DOHH2 (cell line): ENCODE results near the gene INHA.

Experiments used
- H3F3A ChIP-seq: fragments of 200-600 bp; sonication (generic), shearing (Covaris generic); 2 replicates; pipeline ENCODE4 v1.6.0; 2016; ENCODE audit warnings: antibody characterized with exemption, mild to moderate bottlenecking; ENCODE audit not compliant: control insufficient read depth, insufficient read depth
- H3K27ac ChIP-seq: fragments of 200-600 bp; sonication (generic); 2 replicates; pipeline ENCODE4 v1.5.1; 2014; ENCODE audit warnings: low read depth, mild to moderate bottlenecking, low read length, moderate library complexity
- H3K27me3 ChIP-seq: fragments of 200-600 bp; sonication (generic); 2 replicates; pipeline ENCODE4 v1.6.1; 2014; ENCODE audit warnings: mild to moderate bottlenecking, low read length, mixed read lengths; ENCODE audit not compliant: control insufficient read depth
- H3K36me3 ChIP-seq: fragments of 200-600 bp; sonication (generic); 2 replicates; pipeline ENCODE4 v1.6.1; 2014; ENCODE audit warnings: mild to moderate bottlenecking, low read length, moderate library complexity, mixed read lengths; ENCODE audit not compliant: control insufficient read depth
- H3K4me1 ChIP-seq: fragments of 200-600 bp; sonication (generic); 2 replicates; pipeline ENCODE4 v1.6.1; 2014; ENCODE audit warnings: mild to moderate bottlenecking, low read length, mixed read lengths; ENCODE audit not compliant: control insufficient read depth
- H3K4me2 ChIP-seq: fragments of 200-600 bp; sonication (generic); 2 replicates; pipeline ENCODE4 v1.6.0; 2014; ENCODE audit warnings: mild to moderate bottlenecking, low read length, moderate library complexity
- H3K4me3 ChIP-seq: fragments of 200-600 bp; sonication (generic); 2 replicates; pipeline ENCODE4 v1.5.1; 2014; ENCODE audit warnings: mild to moderate bottlenecking, low read length, mixed read lengths
- H3K79me2 ChIP-seq: fragments of 200-600 bp; sonication (generic); 2 replicates; pipeline ENCODE4 v1.6.1; 2014; ENCODE audit warnings: mild to moderate bottlenecking, low read length, mixed read lengths; ENCODE audit not compliant: control insufficient read depth
- H3K9me2 ChIP-seq: fragments of 200-600 bp; sonication (generic); replicated peaks from 2 replicates; pipeline ENCODE4 v1.6.1; 2014; ENCODE audit warnings: mild to moderate bottlenecking, low read length, mixed read lengths; ENCODE audit not compliant: control insufficient read depth
- H3K9me3 ChIP-seq: fragments of 200-600 bp; sonication (generic); 2 replicates; pipeline ENCODE4 v1.6.1; 2014; ENCODE audit warnings: antibody characterized with exemption, low read length, mixed read lengths; ENCODE audit not compliant: control insufficient read depth, insufficient read depth
- H4K20me1 ChIP-seq: fragments of 200-600 bp; sonication (generic); 2 replicates; pipeline ENCODE4 v1.6.0; 2014; ENCODE audit warnings: low read depth, mild to moderate bottlenecking, antibody characterized with exemption, low read length, moderate library complexity; ENCODE audit not compliant: control insufficient read depth, insufficient read depth
- EZH2phosphoT487 ChIP-seq: fragments of 200-600 bp; sonication (generic); IDR thresholded peaks from 2 replicates; pipeline ENCODE4 v1.6.1; 2017; ENCODE audit warnings: borderline replicate concordance, mild to moderate bottlenecking, antibody characterized with exemption, low read length, moderate library complexity, mixed read lengths
- TF ChIP-seq, protein P1 (sequence below): fragments of 200-600 bp; sonication (generic); IDR thresholded peaks from one replicate; pipeline ENCODE4 v1.5.1; 2014; ENCODE audit warnings: antibody characterized with exemption, mild to moderate bottlenecking, low read depth, low read length; ENCODE audit not compliant: poor library complexity, severe bottlenecking

Gene INHA

DNA sequence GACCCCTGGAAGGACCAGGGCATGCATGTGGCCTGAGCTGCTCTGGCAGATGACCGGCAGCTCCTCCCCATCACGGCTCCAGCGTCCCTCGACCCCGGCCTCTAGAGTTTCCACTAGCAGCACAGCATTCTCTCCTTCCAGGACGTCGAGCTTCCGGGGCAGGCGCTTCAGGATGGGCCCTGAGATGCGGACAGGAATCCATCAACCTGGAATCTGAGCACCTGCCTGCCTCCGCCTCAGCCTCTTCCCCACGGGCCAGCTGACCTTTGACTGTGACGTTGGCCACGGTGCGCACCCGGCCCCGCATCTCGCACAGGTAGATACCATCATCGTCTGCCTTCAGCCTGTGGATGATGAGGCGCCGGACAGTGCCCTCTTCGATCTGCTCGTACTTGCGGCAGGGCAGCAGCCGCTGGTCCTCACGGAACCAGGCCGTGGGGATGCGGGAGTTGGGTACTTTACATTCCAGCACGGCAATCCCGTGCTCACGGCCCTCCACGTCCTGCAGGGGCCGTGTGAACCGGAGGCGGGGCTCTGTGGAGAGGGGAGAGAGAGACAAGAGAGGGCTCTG, 4.2 kb upstream of the INHA start:
- Histone ChIP-seq H3K79me2 (no peaks in the 10 kb centered on the region), H3K9me3 (no peaks in the 10 kb centered on the region), H3K9me2 (no peaks in the 10 kb centered on the region), H3K36me3 (no peaks in the 10 kb centered on the region), H3K27me3 (no peaks in the 10 kb centered on the region; the same call in 1 of the 2 replicates), H3F3A (no peaks in the 10 kb centered on the region), H3K4me2 (no peak overlapping the region), H3K27ac (no peak overlapping the region), H3K4me1 (no peaks in the 10 kb centered on the region), H3K4me3 (no peak overlapping the region), H4K20me1 (no peaks in the 10 kb centered on the region)
- TF ChIP-seq, protein P1, sequence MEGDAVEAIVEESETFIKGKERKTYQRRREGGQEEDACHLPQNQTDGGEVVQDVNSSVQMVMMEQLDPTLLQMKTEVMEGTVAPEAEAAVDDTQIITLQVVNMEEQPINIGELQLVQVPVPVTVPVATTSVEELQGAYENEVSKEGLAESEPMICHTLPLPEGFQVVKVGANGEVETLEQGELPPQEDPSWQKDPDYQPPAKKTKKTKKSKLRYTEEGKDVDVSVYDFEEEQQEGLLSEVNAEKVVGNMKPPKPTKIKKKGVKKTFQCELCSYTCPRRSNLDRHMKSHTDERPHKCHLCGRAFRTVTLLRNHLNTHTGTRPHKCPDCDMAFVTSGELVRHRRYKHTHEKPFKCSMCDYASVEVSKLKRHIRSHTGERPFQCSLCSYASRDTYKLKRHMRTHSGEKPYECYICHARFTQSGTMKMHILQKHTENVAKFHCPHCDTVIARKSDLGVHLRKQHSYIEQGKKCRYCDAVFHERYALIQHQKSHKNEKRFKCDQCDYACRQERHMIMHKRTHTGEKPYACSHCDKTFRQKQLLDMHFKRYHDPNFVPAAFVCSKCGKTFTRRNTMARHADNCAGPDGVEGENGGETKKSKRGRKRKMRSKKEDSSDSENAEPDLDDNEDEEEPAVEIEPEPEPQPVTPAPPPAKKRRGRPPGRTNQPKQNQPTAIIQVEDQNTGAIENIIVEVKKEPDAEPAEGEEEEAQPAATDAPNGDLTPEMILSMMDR = no peak
- TF ChIP-seq EZH2phosphoT487 = no peak

DNA sequence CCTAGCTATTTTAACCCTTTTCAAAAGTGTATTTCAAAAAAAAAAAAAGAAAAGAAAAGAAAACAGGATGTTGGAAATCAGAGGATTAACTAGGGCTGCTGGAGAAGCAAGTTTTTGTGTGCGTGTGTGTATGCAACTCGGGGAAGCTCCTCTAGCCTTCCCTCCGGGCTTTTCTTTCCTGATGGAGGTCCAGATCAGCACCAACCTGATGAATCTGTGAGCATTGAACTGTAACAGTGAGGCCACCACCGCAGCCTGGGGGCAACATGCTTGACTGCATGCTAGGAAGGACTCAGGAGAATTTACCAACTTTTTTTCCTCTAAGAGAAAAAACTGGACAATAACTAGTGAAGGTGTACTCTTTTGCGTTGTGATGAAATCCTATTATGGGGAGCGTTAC, 3.1 kb upstream of the INHA start:
- H3K4me1 ChIP-seq = no peaks in the 10 kb centered on the region
- H3K27me3 ChIP-seq = no peaks in the 10 kb centered on the region; the same call in 1 of the 2 replicates
- no peak for TF ChIP-seq EZH2phosphoT487
- TF ChIP-seq, protein P1 = no peak
- H3K9me3 ChIP-seq = no peaks in the 10 kb centered on the region
- H3K4me3 ChIP-seq = no peak overlapping the region
- no peak overlapping the region for H3K4me2 ChIP-seq
- no peak overlapping the region for H3K27ac ChIP-seq
- no peaks in the 10 kb centered on the region for H3K36me3 ChIP-seq
- H3F3A ChIP-seq = no peaks in the 10 kb centered on the region
- no peaks in the 10 kb centered on the region for H4K20me1 ChIP-seq
- H3K79me2 ChIP-seq = no peaks in the 10 kb centered on the region
- H3K9me2 ChIP-seq = no peaks in the 10 kb centered on the region

DNA sequence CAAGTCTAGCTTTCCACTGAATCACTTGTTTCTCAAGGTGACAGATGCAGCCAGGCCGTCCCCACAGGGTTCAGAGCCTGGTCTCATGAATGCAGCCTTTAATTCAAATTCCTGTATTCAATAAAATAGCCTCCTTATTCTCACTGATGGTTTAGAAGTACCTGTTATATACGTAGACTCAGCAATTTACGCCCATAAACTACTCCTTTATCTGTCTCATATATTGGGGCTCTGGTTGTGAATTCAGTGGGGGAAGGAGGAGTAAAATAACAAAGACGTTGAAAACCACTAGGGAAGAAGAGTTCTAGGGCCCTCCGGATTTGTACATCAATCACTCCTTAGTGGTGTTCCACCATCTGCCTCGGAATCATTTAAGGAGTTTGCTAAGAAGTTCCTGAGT, 2.5 kb upstream of the INHA start:
- no peaks in the 10 kb centered on the region for H3K4me1 ChIP-seq
- H3K36me3 ChIP-seq = no peaks in the 10 kb centered on the region
- no peaks in the 10 kb centered on the region for H3K79me2 ChIP-seq
- no peaks in the 10 kb centered on the region for H3K9me3 ChIP-seq
- no peaks in the 10 kb centered on the region for H4K20me1 ChIP-seq
- H3K27ac ChIP-seq = no peak overlapping the region
- TF ChIP-seq, protein P1 = no peak
- no peak for TF ChIP-seq EZH2phosphoT487
- no peaks in the 10 kb centered on the region; the same call in 1 of the 2 replicates for H3K27me3 ChIP-seq
- no peaks in the 10 kb centered on the region for H3K9me2 ChIP-seq
- no peaks in the 10 kb centered on the region for H3F3A ChIP-seq
- H3K4me2 ChIP-seq = no peak overlapping the region
- no peak overlapping the region for H3K4me3 ChIP-seq
